Smooth muscle cell of the brain vasculature (primary cell): ENCODE data around the gene MRPL23.

Source experiments
- DNase-seq: peaks from one replicate; pipeline ENCODE4 v3.0.0-alpha.2; 2012; ENCODE audit warnings: low read depth, low spot score

The MRPL23 gene

DNA sequence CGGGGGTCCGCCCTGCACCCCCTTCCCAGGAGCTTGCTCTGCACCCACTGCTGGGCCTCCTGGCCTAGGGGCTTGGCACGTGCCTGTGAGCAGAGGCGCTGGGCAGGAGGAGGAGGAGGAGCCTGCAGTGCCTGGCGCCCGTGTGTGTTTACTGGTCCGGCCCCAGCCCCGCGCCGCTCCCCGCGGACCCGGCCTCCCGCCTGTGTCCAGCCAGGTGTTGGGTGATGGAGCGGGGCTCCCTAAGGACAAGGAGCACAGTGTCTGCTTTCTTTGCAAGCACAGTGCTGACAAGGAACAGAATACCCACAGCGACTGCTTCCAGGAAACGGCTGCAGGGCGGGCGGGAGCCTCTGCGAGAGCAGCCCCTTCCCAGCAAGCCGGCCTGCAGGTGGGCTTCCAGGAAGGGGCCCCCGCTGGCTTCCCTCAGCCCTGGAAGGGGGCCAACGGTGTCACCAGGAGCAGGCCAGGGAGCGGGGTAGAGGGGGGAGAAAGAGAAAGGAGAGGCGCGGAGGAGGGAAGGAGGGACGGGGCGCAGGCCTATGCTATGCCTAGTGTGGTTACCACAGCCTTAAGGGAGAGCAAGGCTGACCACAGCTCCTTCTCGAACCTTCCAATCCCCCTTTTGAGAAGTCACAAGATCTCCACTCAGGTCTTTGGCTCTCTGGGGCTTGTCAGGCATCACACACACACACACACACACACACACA, 43.9 kb downstream of the MRPL23 start:
- no peak for DNase-seq

DNA sequence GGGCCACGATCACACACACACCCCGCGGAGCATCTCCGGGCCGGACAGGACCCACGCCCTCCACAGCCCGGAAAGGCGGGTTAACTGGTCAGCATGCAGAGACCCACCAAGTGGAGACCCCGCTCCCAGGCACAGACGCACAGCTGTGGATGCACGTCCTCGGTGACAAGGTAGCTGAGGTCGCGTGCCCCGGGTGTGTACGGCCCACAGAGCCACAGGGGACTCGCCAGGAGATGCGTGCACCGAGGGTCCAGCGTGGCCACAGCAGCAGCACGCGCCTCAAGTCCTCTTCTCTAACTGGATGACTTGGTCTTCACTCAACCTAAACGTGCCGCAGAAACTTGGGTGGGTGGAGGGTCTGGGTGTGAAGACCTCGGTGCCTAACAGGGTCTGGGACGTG, 45.0 kb downstream of the MRPL23 start:
- DNase-seq = no peak

DNA sequence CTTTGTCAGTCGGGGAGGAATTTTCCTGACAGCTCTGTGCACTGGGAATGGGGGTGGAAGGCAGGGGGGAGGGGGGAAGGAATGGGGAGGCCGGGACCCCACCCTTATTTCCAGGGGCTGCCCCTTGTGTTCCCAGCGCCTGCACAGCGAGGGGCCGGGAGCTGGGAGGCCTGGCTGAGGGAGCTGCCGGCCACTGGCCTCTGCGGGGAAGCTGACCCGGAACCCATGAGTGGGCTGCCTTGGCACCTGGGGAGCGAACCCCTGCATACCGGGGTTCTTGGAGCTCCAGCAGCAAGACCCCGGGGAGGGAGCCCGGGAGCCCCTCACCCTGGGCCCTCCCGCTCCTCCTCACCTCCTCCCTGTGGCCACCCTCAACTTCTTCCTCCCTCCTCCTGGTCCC, 47.0 kb downstream of the MRPL23 start:
- DNase-seq = no peak

DNA sequence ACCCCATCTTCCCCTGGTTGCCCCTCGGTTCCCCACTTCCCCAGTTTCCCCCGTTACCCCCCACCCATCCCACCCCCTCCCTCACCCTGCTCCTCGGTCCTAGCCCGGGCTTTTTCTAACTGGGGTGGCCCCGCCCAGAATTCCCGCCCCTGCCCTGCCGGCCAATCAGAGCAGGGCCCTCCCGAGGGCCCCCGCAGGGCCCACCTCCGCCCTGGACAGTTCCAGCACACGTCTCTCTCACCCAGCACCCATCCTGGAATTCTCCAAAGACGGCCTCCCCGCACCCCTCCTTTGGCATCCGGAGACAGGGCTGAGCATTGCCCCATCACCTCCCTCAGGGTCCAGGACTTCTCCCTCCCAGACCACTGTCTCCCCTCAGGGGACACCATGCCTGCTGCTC, 50.6 kb downstream of the MRPL23 start, which contains the start of gene H19:
TSS of gene H19 (minus strand) at position 88 of the 400 bp plus-strand sequence.
- no peak for DNase-seq

- DNase-seq = no peak
Measured at GRCh38 chr11:1998290-1998689, 51.2 kb downstream of the MRPL23 start.

- no peak for DNase-seq
Measured at GRCh38 chr11:1998861-1999260, 51.7 kb downstream of the MRPL23 start.

DNA sequence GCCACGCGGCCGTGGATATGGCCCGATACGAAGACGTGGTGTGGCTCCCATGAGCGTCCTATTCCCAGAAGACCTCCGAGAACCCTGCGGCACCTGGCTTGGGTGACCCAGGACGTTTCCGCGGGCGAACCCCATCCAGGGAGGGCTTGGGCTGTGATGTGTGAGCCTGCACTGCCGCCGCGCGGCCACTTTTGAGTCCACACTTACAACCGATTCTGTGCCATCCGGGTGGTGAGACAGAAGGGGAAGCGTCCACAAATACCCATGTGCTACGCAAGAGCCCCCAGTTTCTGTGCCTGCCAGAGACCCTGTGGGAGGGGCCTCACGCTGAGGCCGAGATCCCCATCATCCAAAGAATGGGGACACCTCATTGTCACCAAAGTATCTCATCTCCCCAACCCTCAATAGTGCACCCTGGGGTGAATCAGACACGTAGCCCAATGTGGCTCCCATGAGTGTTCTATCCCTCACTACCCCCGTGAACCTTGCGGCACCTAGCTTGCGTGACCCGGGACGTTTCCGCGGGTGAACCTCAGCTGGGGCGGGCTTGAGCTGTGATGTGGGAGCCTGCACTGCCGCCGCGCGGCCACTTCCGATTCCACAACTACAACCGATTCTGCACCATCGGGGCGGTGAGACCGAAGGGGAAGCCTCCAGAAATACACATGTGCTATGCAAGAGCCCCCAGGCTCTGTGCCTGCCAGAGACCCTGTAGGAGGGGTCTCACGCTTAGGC, 55.1 kb downstream of the MRPL23 start:
- no peak for DNase-seq

DNA sequence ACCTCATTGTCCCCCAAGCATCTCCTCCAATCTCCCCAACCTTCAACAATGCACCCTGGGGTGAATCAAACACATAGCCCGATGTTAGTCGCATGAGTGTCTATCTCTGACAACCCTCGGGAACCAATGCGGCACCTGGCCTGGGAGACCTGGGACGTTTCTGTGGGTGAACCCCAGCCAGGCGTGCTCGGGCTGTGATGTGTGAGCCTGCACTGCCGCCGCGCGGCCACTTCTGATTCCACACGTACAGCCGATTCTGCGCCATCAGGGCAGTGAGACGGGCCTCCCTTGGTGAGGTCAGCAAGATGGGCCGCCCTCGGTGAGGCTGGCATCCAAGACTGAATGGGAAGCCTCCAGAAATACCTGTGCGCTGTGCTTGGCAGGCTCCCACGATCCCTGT, 55.7 kb downstream of the MRPL23 start:
- DNase-seq = no peak

DNA sequence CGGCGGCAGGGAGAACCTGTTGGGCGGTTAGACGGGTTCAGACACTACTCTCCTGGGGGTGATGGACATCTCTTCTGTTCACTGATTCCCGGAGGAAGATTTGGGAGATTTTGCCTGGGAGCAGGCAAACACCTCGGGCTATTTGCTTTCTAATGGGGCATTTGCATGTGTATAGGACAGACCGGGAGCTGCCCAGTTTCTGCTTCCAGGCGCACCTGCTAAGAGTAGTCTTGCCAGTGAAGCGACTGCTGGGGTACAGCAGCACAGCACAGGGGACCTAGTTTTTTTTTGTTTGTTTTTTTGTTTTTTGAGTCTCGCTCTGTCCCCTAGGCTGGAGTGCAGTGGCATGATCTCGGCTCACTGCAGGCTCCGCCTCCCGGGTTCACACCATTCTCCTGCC, 57.3 kb downstream of the MRPL23 start:
- no peak for DNase-seq
